GM19238 (cell line): ENCODE measurements around the gene TMEM47.

ENCODE experiments used
- DNase-seq: peaks from one replicate; pipeline ENCODE4 v3.0.0; 2011; ENCODE audit warnings: low spot score; ENCODE audit not compliant: insufficient read length

The TMEM47 gene

GRCh38 chrX:34656842-34657725, at the start of gene TMEM47:
Gene TMEM47, minus strand, starts transcription at chrX:34657285. Its CDS starts 256 bp downstream, at chrX:34657029.
- DNase-seq = no peak

GRCh38 chrX:34687095-34687494, 30.0 kb upstream of the TMEM47 start:
- no peak for DNase-seq

- DNase-seq = no peak
Observed at GRCh38 chrX:34659575-34659974, 2.5 kb upstream of the TMEM47 start.

GRCh38 chrX:34658326-34658725, 1.2 kb upstream of the TMEM47 start:
- DNase-seq = no peak

- no peak for DNase-seq
Observed at GRCh38 chrX:34657726-34658070, 613 bp upstream of the TMEM47 start.

GRCh38 chrX:34656467-34656841, 631 bp downstream of the TMEM47 start:
- no peak for DNase-seq

- DNase-seq = no peak
Observed at GRCh38 chrX:34655501-34656455, 1.3 kb downstream of the TMEM47 start.

GRCh38 chrX:34654696-34655490, 2.2 kb downstream of the TMEM47 start:
- no peak for DNase-seq

GRCh38 chrX:34653811-34654210, 3.3 kb downstream of the TMEM47 start:
- DNase-seq = no peak

GRCh38 chrX:34642849-34643248, 14.2 kb downstream of the TMEM47 start:
- no peak for DNase-seq

- DNase-seq = no peak
Observed at GRCh38 chrX:34638116-34638515, 19.0 kb downstream of the TMEM47 start.

GRCh38 chrX:34634349-34634748, 22.7 kb downstream of the TMEM47 start:
- no peak for DNase-seq

GRCh38 chrX:34632384-34632783, 24.7 kb downstream of the TMEM47 start:
- no peak for DNase-seq

- no peak for DNase-seq
Observed at GRCh38 chrX:34631479-34632220, 25.4 kb downstream of the TMEM47 start.

GRCh38 chrX:34629572-34629971, 27.5 kb downstream of the TMEM47 start:
- DNase-seq = no peak

GRCh38 chrX:34624416-34624815, 32.7 kb downstream of the TMEM47 start:
- no peak for DNase-seq

GRCh38 chrX:34619920-34620319, 37.2 kb downstream of the TMEM47 start:
- DNase-seq = no peak

GRCh38 chrX:34612036-34612435, 45.0 kb downstream of the TMEM47 start:
- DNase-seq = no peak

GRCh38 chrX:34598362-34598761, 58.7 kb downstream of the TMEM47 start:
- DNase-seq = no peak

GRCh38 chrX:34586936-34587335, 70.1 kb downstream of the TMEM47 start:
- DNase-seq = no peak
